RKO (cell line): Measurements from ENCODE around the gene MYO1D.
"Not testable (repeated sequence)": the region's sequence is repeated elsewhere in the genome, so short reads cannot be mapped to it uniquely, and the experiment has no call there.

Source experiments
- DNase-seq: peaks from one replicate; pipeline ENCODE4 v3.0.0-alpha.2; 2016; ENCODE audit warnings: low spot score

The MYO1D gene

GRCh38 chr17:32671896-32672295 lies 205.0 kb downstream of the MYO1D start:
- no peak for DNase-seq

GRCh38 chr17:32664936-32665583 lies 211.9 kb downstream of the MYO1D start:
- DNase-seq = no peak

GRCh38 chr17:32660496-32660985 lies 216.4 kb downstream of the MYO1D start:
- DNase-seq = no peak

GRCh38 chr17:32659419-32659842 lies 217.5 kb downstream of the MYO1D start:
- peak; percentile 69 for DNase-seq

- no peak for DNase-seq
Measured at GRCh38 chr17:32658470-32659418, 218.2 kb downstream of the MYO1D start.

- DNase-seq = no peak
Measured at GRCh38 chr17:32656886-32657285, 220.0 kb downstream of the MYO1D start.

- no peak for DNase-seq
Measured at GRCh38 chr17:32654324-32654723, 222.6 kb downstream of the MYO1D start.

- DNase-seq = no peak
Measured at GRCh38 chr17:32651084-32651483, 225.8 kb downstream of the MYO1D start.

GRCh38 chr17:32648450-32648849 lies 228.5 kb downstream of the MYO1D start:
- no peak for DNase-seq

- no peak for DNase-seq
Measured at GRCh38 chr17:32646941-32647340, 230.0 kb downstream of the MYO1D start.

- not testable (repeated sequence) for DNase-seq
Measured at GRCh38 chr17:32641514-32641913, 235.4 kb downstream of the MYO1D start.

GRCh38 chr17:32636598-32637218 lies 240.2 kb downstream of the MYO1D start:
- DNase-seq = no peak

- DNase-seq = no peak
Measured at GRCh38 chr17:32634167-32634566, 242.8 kb downstream of the MYO1D start.

- no peak for DNase-seq
Measured at GRCh38 chr17:32631341-32632096, 245.4 kb downstream of the MYO1D start.

- DNase-seq = no peak
Measured at GRCh38 chr17:32629563-32630190, 247.2 kb downstream of the MYO1D start.

- no peak for DNase-seq
Measured at GRCh38 chr17:32628271-32629044, 248.5 kb downstream of the MYO1D start.

GRCh38 chr17:32627239-32627996 lies 249.5 kb downstream of the MYO1D start:
- no peak for DNase-seq

GRCh38 chr17:32626379-32626791 lies 250.5 kb downstream of the MYO1D start:
- no peak for DNase-seq

- no peak for DNase-seq
Measured at GRCh38 chr17:32625971-32626370, 251.0 kb downstream of the MYO1D start.

GRCh38 chr17:32623196-32623595 lies 253.7 kb downstream of the MYO1D start:
- no peak for DNase-seq
